Measurements from ENCODE around the gene MRPL33.

- TF ChIP-seq CTCF (IDR thresholded peaks at IDR 0.05) (no peak), ZBTB33 (IDR thresholded peaks at IDR 0.05; ENCODE audit: borderline replicate concordance, low read depth) (no peak), EZH2phosphoT487 (IDR thresholded peaks at IDR 0.05; ENCODE audit: borderline replicate concordance, low read depth) (no peak), SMC3 (IDR thresholded peaks at IDR 0.05; ENCODE audit: low read depth, low read length) (no peak), USF2 (IDR thresholded peaks at IDR 0.05; ENCODE audit: borderline replicate concordance, low read depth, low read length) (no peak), POLR2AphosphoS5 (IDR thresholded peaks at IDR 0.05; ENCODE audit: low read depth, low read length) (no peak)
These were observed 25.6 kb downstream of the MRPL33 start for GRCh38 chr2:27796791-27797765.

Measured in SK-N-SH (cell line).